Skeletal muscle satellite cell (primary cell): Measurements from ENCODE around the gene HEATR9.

Source experiments
- H3K27me3 ChIP-seq: 2 replicates; pipeline ENCODE4 v1.7.0; 2013; ENCODE audit warnings: low read length; ENCODE audit not compliant: control insufficient read depth, insufficient read depth
- H3K36me3 ChIP-seq: 2 replicates; pipeline ENCODE4 v1.7.0; 2013; ENCODE audit warnings: mild to moderate bottlenecking, control low read depth, low read length; ENCODE audit not compliant: insufficient read depth
- H3K4me1 ChIP-seq: 2 replicates; pipeline ENCODE4 v1.7.0; 2013; ENCODE audit warnings: low read length; ENCODE audit not compliant: control insufficient read depth, insufficient read depth
- H3K4me2 ChIP-seq: 2 replicates; pipeline ENCODE4 v1.7.0; 2013; ENCODE audit warnings: mild to moderate bottlenecking, low read length
- H3K4me3 ChIP-seq: 2 replicates; pipeline ENCODE4 v1.7.0; 2013; ENCODE audit warnings: low read length
- H3K9ac ChIP-seq: 2 replicates; pipeline ENCODE4 v1.7.0; 2013; ENCODE audit warnings: mild to moderate bottlenecking, low read depth, low read length, moderate library complexity
- H3K9me3 ChIP-seq: replicated peaks from 2 replicates; pipeline ENCODE4 v1.7.0; 2013; ENCODE audit warnings: mild to moderate bottlenecking, control low read depth, low read length

Gene HEATR9

DNA sequence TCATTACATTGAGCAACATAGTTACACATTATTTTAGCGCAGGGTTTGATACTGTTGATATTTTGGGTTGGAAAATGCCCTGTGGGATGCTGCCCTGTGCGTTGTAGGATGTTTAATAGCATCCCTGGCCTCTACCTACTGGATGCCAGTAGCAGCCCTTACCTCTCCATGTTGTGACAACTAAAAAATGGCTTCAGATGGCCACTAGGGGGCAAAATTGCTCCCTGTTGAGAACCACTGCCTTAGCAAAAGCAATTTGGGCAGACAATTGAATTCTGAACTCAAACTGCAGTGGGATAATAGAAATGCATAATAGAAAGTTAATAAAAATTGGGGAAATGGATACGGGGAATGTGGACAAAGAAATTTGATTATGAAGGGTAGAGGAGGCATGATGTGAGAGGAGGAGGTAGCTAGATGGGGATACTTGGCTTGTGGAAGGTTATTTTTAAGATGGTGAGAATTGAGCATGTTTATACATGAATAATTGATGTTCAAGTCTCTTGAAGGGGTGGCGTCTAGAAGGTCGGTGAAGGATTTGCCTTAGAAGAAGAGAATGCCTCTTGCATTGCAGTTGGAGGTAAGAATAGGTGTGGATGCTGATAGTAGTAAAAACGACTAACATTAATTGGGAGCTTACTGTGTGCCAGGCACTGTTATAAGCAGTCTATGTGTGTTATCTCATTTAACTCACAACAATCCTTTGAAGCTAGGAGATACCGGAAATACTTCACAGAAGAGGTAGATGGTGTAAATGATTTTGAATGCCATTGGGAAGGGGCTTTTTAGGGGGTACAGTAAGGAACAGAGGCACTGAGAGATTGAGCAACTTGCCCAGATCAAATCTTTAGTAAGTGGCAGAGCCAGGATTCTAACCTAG lies 19.0 kb downstream of the HEATR9 start:
- Histone ChIP-seq H3K36me3 (peaks cover 48% of the 10 kb centered on the region), H3K4me3 (no peak overlapping the region), H3K4me1 (no peaks in the 10 kb centered on the region), H3K27me3 (no peaks in the 10 kb centered on the region), H3K4me2 (no peak overlapping the region), H3K9me3 (no peaks in the 10 kb centered on the region), H3K9ac (no peak overlapping the region)

DNA sequence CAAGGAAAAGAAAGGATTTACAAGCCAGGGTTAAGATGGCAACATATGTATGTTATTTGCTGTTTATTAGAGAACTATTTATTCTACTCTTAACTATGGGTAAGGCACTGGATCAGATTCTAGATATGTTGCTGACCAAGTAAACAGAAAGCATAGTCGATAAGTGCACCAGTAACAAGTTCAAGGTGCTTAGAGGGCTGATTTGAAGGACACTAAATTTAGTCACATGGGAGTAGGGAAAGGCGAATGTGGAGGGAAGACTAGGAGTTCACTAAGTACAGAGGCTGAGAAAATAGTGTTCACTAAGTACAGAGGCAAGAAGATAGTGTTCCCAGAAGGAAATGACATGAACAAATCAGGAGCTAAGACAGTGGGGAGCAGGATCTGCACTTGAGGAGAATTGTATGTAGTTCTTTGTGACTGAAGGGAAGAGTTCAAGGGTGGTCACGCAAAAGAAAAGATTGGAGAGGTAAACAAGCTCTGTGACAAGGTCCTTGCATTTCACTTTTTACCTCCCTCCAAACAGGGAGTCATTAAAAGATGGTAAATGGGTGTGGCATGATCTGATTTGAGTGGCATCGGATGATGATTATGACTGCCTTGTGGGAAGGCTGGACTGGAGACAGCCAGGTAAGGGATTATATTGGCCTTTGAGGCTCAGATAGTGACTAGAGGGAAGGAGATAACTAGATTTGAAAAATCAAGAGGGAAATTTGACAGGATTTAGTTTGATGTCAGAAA lies 20.9 kb downstream of the HEATR9 start:
- H3K9ac ChIP-seq = no peak overlapping the region
- H3K4me1 ChIP-seq = no peaks in the 10 kb centered on the region
- no peaks in the 10 kb centered on the region for H3K27me3 ChIP-seq
- no peak overlapping the region for H3K4me2 ChIP-seq
- no peaks in the 10 kb centered on the region for H3K9me3 ChIP-seq
- no peak overlapping the region for H3K4me3 ChIP-seq
- peaks cover 55% of the 10 kb centered on the region for H3K36me3 ChIP-seq

DNA sequence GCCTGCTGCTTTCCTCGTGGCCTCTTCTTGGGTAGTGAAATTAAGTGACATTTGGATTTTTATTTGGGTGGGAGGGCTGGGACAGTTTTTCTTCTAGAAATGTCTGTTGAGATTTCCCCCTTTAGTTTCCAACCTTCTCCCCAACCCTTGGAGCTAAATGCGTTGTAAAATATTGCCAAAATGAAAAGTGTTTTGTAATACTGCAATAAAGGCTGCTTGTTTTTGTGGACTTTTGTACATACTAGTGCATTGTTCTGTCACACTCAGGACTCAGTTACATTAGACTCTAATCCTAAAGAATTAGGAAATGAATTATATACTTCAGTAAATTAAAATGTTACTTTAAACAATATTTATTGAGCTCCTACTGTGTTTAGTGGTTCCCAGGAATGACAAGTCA lies 21.7 kb downstream of the HEATR9 start:
- no peaks in the 10 kb centered on the region for H3K9me3 ChIP-seq
- H3K4me1 ChIP-seq = no peaks in the 10 kb centered on the region
- peaks cover 60% of the 10 kb centered on the region for H3K36me3 ChIP-seq
- no peak overlapping the region for H3K4me3 ChIP-seq
- no peak overlapping the region for H3K4me2 ChIP-seq
- H3K9ac ChIP-seq = no peak overlapping the region
- H3K27me3 ChIP-seq = no peaks in the 10 kb centered on the region

DNA sequence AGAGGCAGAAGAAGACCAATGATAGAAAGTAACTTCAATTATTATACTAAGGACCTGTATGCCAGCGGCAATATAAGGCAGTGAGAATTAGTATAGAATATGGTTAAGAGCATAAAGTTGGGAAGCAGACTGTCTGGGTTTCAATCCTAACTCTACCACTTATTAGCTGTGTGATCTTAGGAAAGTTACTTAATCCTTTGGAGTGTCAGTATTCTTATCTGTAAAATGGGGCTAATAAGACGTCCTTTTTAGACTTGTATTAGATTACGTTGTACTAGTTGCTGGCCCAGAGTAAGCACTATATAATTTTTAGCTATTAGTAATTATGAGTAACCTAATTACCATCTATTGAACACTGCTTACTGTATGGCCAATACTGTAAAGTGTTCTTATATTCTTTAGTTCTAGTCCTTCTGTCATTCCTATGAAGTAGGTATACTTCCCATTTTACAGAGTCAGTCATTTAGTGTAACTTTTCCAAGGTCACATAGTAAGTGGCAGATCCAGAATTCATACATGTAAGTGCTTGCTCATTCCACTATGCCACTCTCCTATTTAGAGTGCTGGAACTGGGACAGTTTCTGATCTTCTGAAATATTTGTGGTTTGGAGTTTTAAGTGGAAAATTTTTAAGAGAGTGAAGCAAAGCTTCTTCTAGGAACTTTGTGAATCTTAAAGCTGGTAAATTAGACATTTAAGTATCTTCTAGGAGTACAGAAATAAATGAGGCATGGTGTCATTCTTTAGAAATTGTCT lies 22.5 kb downstream of the HEATR9 start:
- no peaks in the 10 kb centered on the region for H3K9me3 ChIP-seq
- peaks cover 67% of the 10 kb centered on the region for H3K36me3 ChIP-seq
- no peak overlapping the region for H3K9ac ChIP-seq
- no peaks in the 10 kb centered on the region for H3K4me1 ChIP-seq
- no peak overlapping the region for H3K4me2 ChIP-seq
- H3K27me3 ChIP-seq = no peaks in the 10 kb centered on the region
- no peak overlapping the region for H3K4me3 ChIP-seq

DNA sequence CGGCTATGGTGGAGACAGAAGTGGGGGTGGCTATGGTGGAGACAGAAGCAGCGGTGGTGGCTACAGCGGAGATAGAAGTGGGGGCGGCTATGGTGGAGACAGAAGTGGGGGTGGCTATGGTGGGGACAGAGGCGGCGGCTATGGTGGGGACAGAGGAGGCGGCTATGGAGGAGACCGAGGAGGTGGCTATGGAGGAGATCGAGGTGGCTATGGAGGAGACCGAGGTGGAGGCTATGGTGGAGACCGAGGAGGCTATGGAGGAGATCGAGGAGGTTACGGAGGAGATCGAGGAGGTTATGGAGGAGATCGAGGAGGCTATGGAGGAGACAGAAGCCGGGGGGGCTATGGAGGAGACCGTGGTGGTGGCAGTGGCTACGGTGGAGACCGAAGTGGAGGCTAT lies 24.1 kb downstream of the HEATR9 start:
- H3K4me2 ChIP-seq = no peak overlapping the region
- no peaks in the 10 kb centered on the region for H3K4me1 ChIP-seq
- peaks cover 72% of the 10 kb centered on the region for H3K36me3 ChIP-seq
- no peak overlapping the region for H3K9ac ChIP-seq
- H3K27me3 ChIP-seq = no peaks in the 10 kb centered on the region
- H3K4me3 ChIP-seq = no peak overlapping the region
- no peaks in the 10 kb centered on the region for H3K9me3 ChIP-seq

DNA sequence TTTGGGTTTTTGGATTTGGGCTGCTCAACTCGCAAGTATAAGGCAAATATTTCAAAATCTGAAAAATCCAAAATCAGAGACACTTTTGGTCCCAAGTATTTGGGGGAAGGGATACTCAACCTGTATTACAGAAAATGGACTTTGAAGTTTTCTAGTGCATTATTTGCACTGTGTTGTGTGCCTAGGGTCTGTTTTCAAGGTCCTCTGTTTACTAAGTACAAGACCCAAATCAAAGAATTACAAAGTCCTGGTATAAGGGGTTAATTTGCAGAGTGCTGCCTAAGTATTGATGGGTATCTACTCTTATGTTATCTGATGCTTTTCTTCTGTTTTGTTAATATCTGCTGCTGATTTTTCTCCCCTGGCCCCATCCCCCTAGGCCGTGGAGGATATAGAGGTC lies 25.0 kb downstream of the HEATR9 start:
- H3K4me2 ChIP-seq = no peak overlapping the region
- H3K4me1 ChIP-seq = no peaks in the 10 kb centered on the region
- no peak overlapping the region for H3K9ac ChIP-seq
- no peaks in the 10 kb centered on the region for H3K27me3 ChIP-seq
- H3K4me3 ChIP-seq = no peak overlapping the region
- H3K36me3 ChIP-seq = peaks cover 73% of the 10 kb centered on the region
- no peaks in the 10 kb centered on the region for H3K9me3 ChIP-seq

DNA sequence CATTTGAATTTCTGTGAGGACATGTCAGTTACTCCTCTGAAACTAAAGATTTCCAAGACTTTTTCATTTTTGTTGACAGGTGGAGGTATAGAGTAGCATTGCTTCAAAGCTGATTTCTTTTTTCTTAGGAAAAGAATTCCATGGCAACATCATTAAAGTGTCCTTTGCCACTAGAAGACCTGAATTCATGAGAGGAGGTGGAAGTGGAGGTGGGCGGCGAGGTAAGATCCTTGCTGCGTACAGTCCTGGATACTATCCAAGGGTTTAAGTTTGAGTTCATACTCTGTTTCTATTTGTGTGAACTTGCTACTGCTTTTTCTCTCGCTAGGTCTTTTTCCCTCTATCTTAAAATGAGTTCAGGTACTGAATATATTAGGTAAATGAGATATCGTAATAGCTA lies 26.5 kb downstream of the HEATR9 start:
- Histone ChIP-seq H3K27me3 (no peaks in the 10 kb centered on the region), H3K4me2 (no peak overlapping the region), H3K4me1 (no peaks in the 10 kb centered on the region), H3K9ac (no peak overlapping the region), H3K36me3 (peaks cover 71% of the 10 kb centered on the region), H3K9me3 (no peaks in the 10 kb centered on the region), H3K4me3 (no peak overlapping the region)

DNA sequence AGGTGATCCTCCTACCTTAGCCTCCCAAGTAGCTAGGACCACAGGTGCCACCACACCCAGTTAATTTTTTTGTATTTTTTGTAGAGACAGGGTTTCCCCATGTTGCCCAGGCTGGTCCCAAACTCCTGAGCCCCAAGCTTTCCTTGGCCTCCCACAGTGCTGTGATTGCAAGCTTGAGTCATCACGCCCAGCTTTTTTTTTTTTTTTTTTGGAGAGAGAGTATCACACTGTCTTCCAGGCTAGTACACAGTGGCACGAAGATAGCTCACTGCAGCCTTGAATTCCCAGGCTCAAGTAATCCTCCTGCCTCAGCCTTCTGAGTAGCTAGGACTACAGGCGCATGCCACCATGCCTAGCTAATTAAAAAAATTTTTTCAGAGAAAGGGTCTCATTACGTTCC lies 27.2 kb downstream of the HEATR9 start:
- Histone ChIP-seq H3K4me3 (no peak overlapping the region), H3K4me2 (no peak overlapping the region), H3K9ac (no peak overlapping the region), H3K36me3 (peaks cover 73% of the 10 kb centered on the region), H3K4me1 (no peaks in the 10 kb centered on the region), H3K27me3 (no peaks in the 10 kb centered on the region), H3K9me3 (no peaks in the 10 kb centered on the region)

DNA sequence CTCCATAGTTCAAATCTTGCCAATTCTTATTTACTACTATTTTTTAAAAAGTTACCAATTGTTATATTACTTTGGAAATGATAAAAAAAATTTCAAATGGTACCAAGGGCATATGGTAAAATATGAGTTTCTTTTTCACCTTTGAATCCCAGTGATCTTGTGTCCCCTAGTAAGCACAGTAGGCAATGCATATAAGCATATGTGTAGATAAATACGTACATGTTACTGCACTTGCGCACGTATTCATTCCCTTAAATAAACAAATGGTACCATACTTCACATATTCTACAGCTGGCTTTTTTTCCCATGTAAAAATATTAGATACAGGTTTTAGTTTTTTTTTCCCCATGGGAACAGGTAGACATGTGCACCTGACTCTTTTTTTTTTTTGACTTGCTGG lies 27.6 kb downstream of the HEATR9 start:
- Histone ChIP-seq H3K9me3 (no peaks in the 10 kb centered on the region), H3K36me3 (peaks cover 73% of the 10 kb centered on the region), H3K9ac (no peak overlapping the region), H3K27me3 (no peaks in the 10 kb centered on the region), H3K4me2 (no peak overlapping the region), H3K4me1 (no peaks in the 10 kb centered on the region), H3K4me3 (no peak overlapping the region)

DNA sequence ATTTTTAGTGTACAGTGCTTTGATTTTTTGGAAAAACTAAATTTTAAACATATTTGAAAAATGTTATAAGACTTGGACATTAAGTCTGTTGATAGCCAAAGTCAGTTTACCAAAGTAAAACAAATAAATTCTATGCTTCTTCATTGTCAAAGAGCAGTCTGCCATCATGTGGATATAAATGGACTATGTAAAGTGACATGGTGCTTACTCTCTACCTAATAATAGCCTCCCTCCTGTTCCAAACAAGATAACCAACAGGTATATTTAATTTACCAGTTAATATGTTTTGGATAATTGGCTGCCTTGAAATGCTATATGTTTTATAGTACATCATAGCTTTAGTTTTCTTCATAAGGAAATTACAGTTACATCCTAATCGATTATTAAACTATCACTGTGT lies 43.5 kb downstream of the HEATR9 start:
- Histone ChIP-seq H3K4me1 (no peaks in the 10 kb centered on the region), H3K4me2 (no peak overlapping the region), H3K27me3 (no peaks in the 10 kb centered on the region), H3K9ac (no peak overlapping the region), H3K4me3 (no peak overlapping the region), H3K36me3 (peaks cover 73% of the 10 kb centered on the region), H3K9me3 (no peaks in the 10 kb centered on the region)

DNA sequence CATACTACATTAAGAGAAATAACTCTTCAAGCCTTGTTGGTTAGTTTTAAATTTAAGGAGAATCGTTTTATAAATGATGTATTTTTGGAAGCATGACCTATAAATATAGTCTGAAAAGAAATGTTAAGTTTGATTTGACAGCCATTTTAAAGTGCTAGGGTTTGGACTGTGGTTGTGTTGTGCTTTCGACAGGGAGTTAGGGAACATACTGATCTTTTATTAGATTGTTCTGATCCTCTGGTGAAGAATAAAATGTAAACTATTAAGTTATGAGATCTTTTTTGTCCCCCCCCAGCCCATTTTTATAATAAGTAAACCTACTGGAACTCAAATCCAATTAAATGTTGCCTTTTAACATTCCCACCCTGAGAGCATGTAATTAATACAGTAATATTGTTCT lies 47.4 kb downstream of the HEATR9 start:
- no peak overlapping the region for H3K4me3 ChIP-seq
- no peaks in the 10 kb centered on the region for H3K27me3 ChIP-seq
- no peaks in the 10 kb centered on the region for H3K9me3 ChIP-seq
- no peak overlapping the region for H3K4me2 ChIP-seq
- H3K4me1 ChIP-seq = no peaks in the 10 kb centered on the region
- no peak overlapping the region for H3K9ac ChIP-seq
- H3K36me3 ChIP-seq = peaks cover 65% of the 10 kb centered on the region
